ENCODE results near the gene KNCN.

KNCN gene

DNA sequence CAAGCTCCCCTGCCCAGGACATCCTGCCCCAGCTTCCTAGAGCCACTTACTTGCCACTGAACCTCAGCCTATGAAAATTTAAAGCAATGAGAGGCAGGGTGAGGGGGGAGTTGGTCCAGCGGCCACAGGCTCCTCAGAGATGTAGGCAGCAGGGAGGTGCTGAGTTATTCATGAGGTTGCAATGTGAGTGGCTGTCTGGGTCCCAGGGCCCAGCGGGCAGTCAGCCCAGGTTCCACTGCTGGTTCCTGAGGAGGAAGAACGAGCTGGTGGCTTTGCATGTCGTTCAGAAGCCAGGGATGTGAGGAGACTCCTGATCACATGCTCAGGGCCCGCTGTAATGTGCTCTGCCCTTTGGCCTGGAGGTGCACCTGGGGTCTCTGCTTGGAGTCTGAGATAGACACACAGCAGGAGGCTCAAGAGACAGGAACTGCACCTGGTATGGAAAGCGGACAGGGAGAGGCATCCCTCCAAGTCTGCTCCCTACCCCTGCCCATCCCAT is at the start of gene KNCN:
Gene KNCN, minus strand, starts transcription at position 51 of the 499 bp plus-strand sequence. CDS start 432 bp downstream, outside the sequence.
- no peak for DNase-seq

DNA sequence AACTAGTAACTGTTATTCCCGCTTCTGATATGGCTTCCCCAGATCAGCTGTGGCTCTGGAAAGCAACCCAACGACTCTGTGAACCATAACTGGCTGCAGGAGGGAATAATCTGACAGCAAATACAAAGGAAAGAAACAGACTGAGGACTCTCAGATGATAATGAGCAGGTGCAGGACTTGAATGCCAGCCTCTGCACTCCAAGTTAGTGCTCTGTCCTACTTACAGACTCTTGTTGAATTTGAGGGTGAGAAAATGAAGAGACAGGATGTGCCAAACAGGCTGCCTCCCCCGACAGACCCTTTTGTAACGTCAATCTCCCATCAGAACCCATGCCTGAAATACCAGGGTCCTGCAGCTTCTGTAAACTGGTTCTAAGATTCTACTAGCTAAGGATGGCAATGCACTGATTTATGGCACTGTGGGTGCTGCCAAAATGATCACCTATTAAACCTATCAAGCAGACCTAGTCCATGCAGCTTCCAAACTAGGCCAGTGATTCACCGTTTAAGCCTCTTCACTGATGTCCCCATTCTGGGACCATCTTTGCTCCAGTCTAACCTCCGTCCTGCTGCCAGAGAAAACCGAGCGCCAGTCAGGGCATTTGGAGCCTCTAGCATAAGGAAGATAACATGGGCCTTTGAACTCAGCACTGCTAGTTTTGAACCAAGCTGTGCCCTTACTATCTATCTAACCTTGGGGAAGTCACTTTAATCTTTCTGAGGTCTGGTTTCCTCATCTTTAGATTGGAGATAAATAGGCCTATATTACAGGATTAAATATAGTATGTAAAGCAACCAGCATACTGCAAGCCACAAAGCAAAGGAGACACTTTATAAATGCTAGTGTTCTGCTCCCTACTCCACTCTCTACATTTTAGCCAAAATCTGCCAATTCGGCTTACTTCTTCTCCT is 47.9 kb upstream of the KNCN start:
- no peak for DNase-seq

DNA sequence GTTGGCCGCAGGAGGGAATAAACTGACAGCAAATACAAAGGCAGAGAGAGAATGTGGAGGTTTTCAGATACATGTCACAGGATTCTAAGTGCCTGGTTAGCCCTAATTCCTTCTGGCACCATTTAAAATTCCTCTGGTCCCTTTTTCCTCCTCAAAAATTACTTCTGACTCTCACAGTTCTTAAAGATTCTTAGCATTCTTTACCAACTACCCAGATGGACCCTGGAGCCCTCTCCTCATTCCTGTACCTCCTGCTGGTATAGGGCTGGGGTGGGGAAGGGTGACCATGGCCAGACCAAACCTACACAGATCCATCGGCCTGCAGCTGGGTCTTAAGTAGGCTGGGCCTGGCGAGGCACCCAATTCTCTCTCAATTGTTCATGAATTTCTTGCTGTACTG is 45.4 kb upstream of the KNCN start:
- no peak for DNase-seq

GRCh38 chr1:46596036-46596435 is 44.6 kb upstream of the KNCN start:
- DNase-seq, result no peak

- no peak for DNase-seq
These were observed 43.7 kb upstream of the KNCN start for GRCh38 chr1:46595127-46595526.

GRCh38 chr1:46594063-46594462 is 42.6 kb upstream of the KNCN start:
- no peak for DNase-seq

DNA sequence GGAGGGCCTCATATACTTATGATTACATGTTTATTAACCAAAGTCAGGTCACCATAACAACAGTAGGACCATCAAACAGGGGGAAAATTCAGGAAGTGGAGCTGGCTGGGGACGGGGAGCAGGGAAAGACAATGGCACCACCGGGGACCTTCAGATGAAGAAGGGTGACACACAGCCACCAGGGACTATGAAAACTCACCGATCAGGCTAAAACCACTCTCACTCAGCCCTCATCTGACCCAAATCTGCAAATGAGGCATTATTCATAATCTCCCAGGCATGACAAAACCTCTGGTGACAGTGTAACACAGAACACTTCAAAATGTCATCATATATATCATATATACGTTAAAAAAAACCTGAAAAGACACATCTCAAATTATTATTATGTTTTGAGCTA is 41.4 kb upstream of the KNCN start:
- no peak for DNase-seq

DNA sequence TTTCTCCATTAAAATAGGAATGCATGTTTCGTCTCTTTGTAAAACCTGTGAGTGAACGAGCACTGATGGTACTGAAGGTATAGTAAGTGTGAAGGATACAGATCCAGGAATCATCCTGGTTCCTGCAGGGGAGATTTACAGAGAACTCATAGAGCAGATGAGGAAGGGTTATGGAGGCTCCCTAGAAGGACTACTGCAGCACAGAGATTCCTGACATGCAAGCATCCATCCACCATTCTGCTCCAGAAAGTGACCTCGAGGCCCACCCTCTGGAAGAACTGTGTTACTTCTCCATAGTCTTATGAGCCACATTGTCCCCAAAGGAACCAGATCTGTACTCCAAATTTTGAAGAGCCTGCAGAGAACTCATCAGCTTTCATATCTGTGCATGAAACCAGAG is 38.1 kb upstream of the KNCN start:
- DNase-seq, result no peak

GRCh38 chr1:46587069-46587468 is 35.6 kb upstream of the KNCN start:
- no peak for DNase-seq

DNA sequence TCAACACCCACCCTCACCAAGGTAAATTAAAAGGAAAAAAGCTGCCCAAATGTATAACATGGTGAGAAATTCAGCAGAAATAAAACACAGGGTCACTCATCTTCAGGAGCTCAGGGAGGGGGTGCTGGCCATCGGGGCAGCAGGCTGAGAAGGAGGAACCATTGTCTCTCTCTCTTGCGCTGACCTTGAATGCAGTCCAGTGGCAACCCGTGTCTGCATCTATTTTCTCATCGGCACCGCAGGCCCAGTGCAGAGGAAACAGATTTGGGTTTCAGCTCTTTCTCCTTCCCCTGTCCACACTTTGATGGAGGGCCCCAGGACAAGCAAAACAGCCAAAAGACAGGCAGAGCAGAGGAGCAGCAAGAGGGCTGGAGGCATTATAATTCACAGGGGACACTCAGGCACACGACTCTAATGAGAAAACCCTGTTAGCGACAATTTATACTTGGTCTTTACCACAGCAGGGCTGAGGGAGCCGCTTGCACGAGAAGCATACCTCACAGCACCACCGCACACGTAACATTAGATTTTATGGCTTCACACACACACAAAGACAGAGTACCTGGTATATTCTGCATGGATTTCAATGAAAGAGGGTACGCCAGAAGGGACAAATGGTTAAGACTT is 34.0 kb upstream of the KNCN start:
- DNase-seq, result no peak

DNA sequence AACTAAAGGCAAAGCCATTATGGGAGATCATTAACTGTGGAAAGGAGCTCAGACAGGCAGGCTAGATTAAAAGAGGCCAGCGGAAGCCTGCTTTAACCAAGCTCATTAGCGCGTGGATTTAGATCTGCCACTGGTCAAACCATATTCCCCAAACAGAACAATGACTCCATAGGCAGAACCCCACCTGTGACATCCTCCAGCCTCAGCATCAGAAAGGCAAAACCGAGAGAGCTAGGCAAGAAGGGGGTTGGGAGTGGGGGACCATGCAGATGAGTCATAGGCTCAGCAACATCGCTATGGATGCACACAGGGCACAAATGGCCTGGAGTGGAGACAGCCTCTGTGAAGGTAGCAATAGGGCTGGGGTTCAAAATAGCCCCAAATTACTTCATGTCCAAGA is 32.0 kb upstream of the KNCN start:
- DNase-seq, result no peak

GRCh38 chr1:46582972-46583371 is 31.5 kb upstream of the KNCN start:
- no peak for DNase-seq

DNA sequence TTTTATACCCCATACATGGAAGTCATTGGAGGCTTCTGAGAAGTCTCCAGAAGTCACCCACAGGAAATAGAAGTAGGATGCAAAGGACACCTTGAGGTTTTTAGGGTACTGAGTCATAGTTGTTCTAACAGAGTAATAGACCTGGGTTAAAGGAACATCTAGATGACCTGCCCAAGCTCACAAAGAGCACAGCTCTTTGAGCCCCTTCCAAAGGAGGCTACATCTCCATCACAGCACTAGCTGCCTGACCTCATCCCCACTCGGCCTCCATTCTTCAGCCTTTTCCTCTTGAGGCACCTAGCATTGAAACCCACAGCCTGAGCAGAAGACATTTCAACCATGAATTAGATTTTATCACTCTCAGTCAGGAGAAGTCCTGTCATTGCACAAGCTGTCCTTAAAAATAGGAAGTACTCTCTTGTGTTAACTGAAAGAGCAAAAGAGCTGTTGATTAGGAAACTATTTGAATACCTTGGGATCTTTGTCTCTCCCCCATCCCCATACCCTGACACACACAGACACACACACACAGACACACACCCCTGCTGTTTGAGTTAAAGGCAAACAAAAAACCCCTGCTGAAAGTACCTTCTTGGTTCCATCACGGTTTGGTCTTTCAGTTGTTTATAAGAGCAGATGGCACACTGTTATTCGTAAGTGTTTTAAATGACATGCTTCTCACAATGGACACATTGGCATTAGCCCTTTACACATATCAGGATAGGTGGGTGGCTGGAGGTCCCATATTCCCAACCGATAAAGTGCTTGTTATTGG is 30.4 kb upstream of the KNCN start:
- DNase-seq, result no peak

DNA sequence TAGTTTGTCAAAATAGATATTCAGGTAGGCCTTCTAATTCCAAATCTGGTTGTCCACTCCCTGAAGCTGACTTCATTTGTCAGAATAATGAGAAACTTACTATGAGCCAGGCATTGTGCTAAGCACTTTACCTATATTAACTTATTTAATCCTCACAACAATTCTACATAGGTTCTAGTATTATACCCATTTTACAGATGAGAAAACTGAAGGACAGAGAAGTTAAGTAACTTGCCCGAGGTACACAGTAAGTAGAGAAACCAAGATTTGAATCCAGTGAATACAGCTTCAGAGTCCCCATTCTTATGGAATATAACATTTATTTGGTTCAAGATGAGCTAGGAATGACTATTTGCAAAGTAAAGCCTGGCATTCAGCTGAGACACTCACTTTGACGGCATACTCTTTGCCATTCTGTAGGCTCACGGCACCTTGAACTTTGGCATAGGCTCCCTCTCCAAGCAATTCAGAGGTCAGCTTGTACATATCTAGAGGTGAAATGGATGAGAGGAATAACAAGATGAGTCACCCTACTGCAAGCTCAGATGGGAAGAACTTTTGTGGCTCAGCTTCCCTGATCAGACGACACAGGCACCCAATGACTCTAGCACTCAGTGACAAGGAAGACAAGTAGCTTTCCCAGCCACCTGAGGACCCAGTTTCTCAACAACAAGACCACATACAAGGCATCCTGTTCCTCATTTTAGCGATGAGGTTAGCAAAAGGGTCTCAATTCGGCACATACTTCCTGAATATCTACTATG is 28.9 kb upstream of the KNCN start:
- DNase-seq, result no peak

- peak; percentile 43 for DNase-seq
These were observed 26.2 kb upstream of the KNCN start for GRCh38 chr1:46577671-46578070.

DNA sequence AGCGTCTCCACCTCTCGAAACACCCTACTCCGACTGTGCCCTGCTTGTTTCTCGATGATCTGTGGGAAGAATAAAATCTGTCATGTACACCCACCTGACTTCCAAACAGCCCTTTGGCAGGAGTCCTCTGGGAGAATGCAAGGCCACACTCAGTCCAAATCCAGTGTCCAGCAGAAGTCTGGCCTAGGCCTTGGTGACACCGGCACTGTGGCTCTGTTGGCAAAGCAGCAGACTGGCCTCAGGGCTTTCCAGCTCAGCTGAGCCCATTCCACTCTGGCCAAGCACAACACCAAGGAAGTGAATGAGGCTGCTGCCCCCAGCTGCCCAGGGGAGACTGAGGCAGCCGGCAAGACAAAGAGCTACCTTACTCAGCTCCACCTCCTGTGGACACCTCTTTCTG is 25.1 kb upstream of the KNCN start:
- no peak for DNase-seq

GRCh38 chr1:46575778-46576177 is 24.3 kb upstream of the KNCN start:
- DNase-seq, result no peak

DNA sequence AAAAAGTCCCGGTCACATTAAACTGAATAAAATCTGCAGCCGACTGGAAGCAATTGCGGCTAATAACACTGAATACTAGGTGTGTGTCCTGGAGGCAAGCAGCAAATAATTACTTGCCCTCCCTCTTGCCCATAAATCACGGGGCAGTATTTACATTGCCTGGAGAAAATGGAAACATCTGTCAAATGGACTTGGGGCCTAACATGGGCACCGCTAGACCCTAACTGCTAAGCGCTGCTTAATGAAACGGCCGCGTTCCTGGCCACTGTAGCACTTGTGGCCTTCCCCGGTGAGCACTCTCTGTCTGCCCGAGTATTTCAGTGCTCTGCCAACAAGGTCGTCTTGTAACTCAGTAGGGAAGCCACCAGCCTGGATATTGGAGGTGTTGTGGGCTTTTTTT is 23.9 kb upstream of the KNCN start:
- DNase-seq, result no peak

DNA sequence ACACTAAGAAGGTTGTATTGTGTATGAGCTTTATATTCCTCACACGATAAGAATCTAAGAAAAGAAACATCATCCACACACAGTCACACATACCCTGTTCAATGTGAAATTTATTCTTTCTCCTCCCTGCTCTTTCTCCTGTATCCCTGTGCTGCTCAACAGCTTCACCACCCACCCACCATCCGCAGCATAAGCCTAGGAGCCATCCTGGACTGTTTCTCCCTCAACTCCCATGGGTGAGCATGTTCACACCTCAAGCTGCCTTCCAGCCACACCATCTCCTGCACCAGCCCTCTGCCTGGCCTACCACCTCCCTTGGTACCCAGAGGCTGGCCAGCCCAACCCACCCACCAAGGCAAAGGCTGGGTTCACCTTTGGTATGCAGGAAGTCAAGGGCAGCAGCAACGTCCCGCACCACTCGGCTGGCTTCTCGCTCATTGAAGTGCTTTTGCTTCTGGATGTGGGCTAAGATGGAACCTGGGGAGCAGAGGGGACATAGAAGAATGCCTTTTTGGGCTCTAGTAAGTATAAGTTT is 20.3 kb upstream of the KNCN start:
- DNase-seq, result no peak

DNA sequence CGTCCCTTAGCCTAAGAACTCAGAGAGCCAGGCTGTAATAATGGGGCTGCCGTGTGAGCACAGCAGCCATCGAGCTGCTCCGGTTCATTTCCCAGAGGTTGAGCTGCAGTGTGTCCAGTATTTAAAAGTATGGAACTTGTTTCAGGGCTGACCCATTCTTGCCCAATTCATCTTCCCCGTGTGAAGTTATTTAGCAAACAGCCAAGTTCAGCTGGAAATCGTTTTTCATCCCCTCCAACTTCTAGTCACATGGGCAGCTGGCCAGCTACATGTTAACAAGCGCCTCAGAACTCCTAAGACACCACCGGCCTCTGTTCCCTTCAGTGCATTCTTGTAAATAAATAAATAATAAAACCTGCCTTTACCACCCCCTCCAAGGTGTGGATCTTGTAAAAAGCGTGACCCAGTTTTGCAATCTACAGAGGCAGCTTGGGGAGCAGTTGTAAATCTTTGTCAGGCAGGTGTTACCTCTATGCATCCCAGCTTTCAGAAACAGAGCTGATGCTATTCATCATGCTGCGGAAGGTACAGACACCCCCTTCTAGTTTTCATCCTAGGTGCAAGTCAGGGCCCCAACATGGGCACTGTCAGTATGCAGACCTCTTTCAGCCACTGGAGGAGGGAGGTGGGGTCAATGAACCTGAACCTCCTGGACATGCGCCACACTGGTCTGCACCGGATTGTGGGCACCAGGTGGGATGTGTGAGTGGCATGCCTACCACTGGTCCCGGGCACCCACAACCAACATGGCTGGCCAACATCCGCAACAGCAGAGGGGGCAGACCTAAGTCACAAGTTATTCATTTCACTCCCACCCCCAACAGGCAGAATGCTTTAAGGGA is 18.7 kb upstream of the KNCN start:
- no peak for DNase-seq

GRCh38 chr1:46569116-46569515 is 17.7 kb upstream of the KNCN start:
- DNase-seq, result no peak
